Immature natural killer cell (primary cell): ENCODE data around the gene YAP1. TPM values are rescaled to one million over a fixed set of nuclear protein-coding genes. Genes with fewer than 3 reads are reported as not detected.

Experiments used
- DNase-seq, 3 donors: peaks; one replicate each; pipeline ENCODE4 v3.0.0; 2022; ENCODE audit warnings: mixed read lengths in 1 of 3
- H3K27ac Mint-ChIP-seq, 6 donors: one replicate each; pipeline ENCODE4 v1.8.0; 2020; ENCODE audit warnings: mixed read lengths in 6 of 6, mild to moderate bottlenecking in 5 of 6, inconsistent platforms in 4 of 6, moderate library complexity in 3 of 6
- H3K27me3 Mint-ChIP-seq, 3 donors: one replicate each; pipeline ENCODE4 v1.8.0; 2020 to 2021; ENCODE audit warnings: low read depth in 3 of 3, mild to moderate bottlenecking in 3 of 3, mixed read lengths in 3 of 3, moderate library complexity in 3 of 3, inconsistent platforms in 1 of 3
- H3K36me3 Mint-ChIP-seq, 3 donors: one replicate each; pipeline ENCODE4 v1.8.0; 2020; ENCODE audit warnings: mixed read lengths in 3 of 3, inconsistent platforms in 2 of 3, mild to moderate bottlenecking in 2 of 3
- H3K4me1 Mint-ChIP-seq, 2 donors: one replicate each; pipeline ENCODE4 v1.8.0; 2020; ENCODE audit warnings: inconsistent platforms in 2 of 2, mild to moderate bottlenecking in 2 of 2, mixed read lengths in 2 of 2, moderate library complexity in 1 of 2
- H3K4me3 Mint-ChIP-seq, 5 donors: one replicate each; pipeline ENCODE4 v1.8.0; 2020; ENCODE audit warnings: mild to moderate bottlenecking in 5 of 5, mixed read lengths in 5 of 5, inconsistent platforms in 3 of 5, moderate library complexity in 3 of 5
- H3K9me3 Mint-ChIP-seq, 6 donors: one replicate each; pipeline ENCODE4 v1.8.0; 2020; ENCODE audit warnings: mild to moderate bottlenecking in 6 of 6, mixed read lengths in 6 of 6, inconsistent platforms in 4 of 6, moderate library complexity in 3 of 6
- polyA plus RNA-seq, 3 donors: library from polyadenylated mRNA; unstranded; fragments of 300-500 nt; fragmentation: Illumina TruSeq; gene quantifications; one replicate each; pipeline ENCODE4 v1.2.3, GENCODE V29; 2021

The YAP1 gene
- polyA plus RNA-seq, 3 donors from 2014 or later: not detected

- DNase-seq: no peak
- H3K9me3 Mint-ChIP-seq: no peaks in the 10 kb centered on the region
- H3K36me3 Mint-ChIP-seq: no peaks in the 10 kb centered on the region
- no peak overlapping the region for H3K27ac Mint-ChIP-seq
- no peak overlapping the region for H3K4me3 Mint-ChIP-seq
- H3K4me1 Mint-ChIP-seq: peaks cover 5 to 7% of the 10 kb centered on the region in 2 donors
- H3K27me3 Mint-ChIP-seq: peaks cover 4 to 7% (median 5%) of the 10 kb centered on the region in 3 donors
Measured at GRCh38 chr11:102280245-102280833, 170.1 kb downstream of the YAP1 start.

Other genes with a start within 250 kb of the YAP1 start
- 1 to 10 TPM in 1 of 3 donors, under 1 TPM in 2; 0.62 to 4.2 (median 0.75) TPM for gene CEP126, start 195.4 kb upstream of the YAP1 start, polyA plus RNA-seq
- gene ANGPTL5, start 193.9 kb upstream of the YAP1 start, polyA plus RNA-seq: not detected
- gene CFAP300, start 63.0 kb upstream of the YAP1 start, polyA plus RNA-seq: not detected
- gene BIRC3, start 207.0 kb downstream of the YAP1 start, polyA plus RNA-seq: 1 to 10 TPM; 5.0 to 7.1 (median 5.5) TPM
- gene BIRC2, start 236.8 kb downstream of the YAP1 start, polyA plus RNA-seq: 10 to 100 TPM; 30.8 to 44.5 (median 35.4) TPM